ENCODE results near the gene ALDH1L2.
"Not testable (repeated sequence)": the region's sequence is repeated elsewhere in the genome, so short reads cannot be mapped to it uniquely, and the experiment has no call there.

ALDH1L2 gene

GRCh38 chr12:105030820-105031807 lies 53.1 kb downstream of the ALDH1L2 start:
- DNase-seq, result no peak

DNA sequence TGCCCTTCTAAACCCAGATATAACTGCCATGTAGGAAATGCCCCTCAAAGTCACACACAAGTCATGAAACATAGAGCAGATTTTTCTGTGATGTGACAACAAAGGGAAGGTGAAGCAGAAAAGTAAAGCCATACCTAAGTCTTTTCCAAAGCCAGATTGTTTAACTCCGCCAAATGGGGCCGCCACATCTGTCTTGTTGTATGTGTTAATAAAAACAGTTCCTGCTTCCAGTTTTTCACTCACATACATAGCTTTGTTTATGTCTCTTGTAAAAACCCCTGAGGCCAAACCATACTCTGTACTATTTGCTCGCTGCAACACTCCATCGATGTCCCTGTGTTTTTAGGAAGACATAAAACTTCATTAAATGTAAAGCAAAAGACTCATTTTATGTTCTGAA lies 57.8 kb downstream of the ALDH1L2 start:
- no peak for DNase-seq

DNA sequence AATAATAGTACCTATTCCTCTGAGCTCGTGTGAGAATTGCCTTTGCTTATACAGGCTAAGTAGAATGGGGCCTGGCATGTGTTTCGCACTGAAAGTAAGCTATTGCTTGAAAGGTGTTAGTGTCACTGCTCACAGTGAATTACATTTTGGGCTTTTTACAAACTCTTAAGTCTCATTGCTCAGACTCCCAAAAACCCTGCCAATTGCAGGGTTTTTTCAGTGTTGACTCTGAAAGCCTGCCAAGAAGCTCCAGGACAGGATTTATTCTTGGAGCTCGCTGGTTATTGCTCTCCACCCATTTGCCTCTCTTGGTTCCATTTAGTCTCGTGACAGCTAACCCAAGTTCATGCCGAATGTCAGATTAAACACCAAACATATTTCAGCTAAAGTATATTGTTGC lies 58.4 kb downstream of the ALDH1L2 start:
- DNase-seq, result no peak

- no peak for DNase-seq
Measured at GRCh38 chr12:105024928-105025327, 59.3 kb downstream of the ALDH1L2 start.

DNA sequence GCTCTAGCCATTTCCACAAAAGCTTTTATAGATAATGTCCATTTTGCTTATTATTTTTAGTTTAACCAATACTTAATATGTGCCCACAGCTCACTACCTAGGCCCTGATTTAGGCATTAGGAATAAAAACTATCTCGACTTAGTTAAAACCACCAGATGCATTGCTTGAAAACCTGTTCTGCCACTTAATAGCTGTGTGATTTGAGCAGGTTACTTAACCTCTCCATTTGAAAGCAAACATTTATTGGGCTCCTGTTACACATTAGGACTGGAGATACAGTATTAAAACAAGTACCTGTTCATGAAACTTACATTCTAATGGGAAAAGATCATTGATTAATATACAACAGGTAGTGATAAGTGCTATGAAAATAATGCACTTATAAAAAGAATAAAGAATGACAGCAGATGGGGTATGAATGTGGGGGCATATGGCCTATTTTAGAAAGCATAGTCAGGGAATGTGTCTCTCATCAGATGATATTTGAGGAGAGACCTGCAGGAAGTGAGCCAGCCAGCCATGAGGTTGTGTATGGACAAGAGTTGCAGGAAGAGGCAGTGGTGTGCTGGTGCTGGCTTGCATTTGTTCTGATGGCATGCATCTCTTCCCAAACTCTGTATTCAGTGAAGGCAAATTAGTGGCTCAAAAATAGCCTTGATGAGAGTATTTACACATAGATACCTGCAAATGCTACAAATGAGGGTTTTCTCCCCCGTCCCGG lies 63.9 kb downstream of the ALDH1L2 start:
- no peak for DNase-seq

- DNase-seq, result no peak
Measured at GRCh38 chr12:105018776-105019175, 65.5 kb downstream of the ALDH1L2 start.

DNA sequence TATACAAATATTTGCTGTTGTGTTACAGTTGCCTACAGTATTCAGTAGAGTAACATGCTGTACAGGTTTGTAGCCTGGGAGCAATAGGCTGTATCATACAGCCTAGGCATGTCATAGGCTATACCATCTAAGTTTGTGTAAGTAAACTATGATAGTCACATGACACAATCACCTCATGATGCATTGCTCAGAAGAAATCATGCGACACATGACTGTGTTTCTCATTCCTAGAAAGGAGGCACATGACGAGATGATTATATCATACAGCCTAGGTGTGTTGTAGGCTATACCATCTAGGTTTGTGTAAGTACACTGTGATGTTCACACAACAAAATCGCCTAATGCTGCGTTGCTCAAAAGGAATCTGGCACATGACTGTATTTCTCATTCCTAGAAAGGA lies 66.2 kb downstream of the ALDH1L2 start:
- no peak for DNase-seq

DNA sequence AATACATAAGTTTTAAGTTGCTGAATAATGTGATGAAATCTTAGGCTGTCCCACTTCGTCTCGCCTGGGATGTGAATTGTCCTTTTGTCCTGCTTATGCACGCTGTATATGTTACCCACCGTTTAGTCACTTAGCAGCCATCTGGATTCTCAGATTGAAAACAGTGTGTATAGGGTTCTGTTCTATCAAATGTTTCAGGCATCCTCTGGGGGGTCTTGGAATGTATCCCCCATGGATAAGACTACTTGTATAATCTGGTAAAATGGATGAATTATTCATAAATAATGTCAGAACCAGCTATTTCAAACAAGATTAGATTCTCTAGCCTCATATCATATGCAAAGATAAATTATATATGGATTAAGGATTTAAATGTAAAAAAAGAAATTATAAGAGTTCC lies 68.7 kb downstream of the ALDH1L2 start:
- DNase-seq, result no peak

DNA sequence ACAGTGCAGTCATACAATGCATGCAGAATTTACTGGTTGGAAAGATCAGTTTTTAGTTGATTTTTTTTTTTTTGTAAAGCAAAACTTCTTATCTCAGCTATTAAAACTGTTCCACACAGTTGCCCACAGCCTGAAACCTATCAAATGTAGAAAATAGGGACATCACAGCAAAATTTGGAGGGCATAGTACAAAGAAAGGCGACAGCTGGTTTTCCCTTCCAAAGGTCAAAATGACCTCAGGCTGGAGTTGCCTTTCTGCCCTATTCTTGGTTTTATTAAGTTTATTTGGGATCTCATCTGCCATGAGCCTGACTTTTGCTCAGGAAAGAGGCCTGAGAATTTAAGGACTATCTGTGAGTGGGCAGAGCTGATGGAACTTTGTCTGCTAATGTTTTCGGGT lies 69.7 kb downstream of the ALDH1L2 start:
- DNase-seq, result no peak

- DNase-seq, result peak; percentile 72
Measured at GRCh38 chr12:105013892-105014291, 70.4 kb downstream of the ALDH1L2 start.

DNA sequence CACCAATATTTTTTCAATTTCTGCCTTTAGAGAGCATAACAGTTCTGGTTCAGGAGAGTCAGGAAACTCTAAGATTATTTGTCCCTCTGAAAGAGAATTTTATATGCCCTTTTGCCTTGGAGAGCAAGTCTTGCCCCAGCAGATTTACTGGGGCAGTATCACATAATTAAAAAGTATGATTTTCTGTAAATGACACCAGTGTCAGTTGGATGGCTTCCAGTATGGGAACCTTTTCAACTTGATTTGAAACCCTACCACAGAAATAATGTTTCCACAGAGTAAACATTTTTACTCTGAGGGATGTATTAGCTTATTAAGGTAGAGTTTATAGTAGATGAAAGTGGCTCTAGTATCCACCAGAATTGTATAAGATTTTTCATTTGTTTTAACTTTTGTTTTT lies 82.8 kb downstream of the ALDH1L2 start:
- no peak for DNase-seq

DNA sequence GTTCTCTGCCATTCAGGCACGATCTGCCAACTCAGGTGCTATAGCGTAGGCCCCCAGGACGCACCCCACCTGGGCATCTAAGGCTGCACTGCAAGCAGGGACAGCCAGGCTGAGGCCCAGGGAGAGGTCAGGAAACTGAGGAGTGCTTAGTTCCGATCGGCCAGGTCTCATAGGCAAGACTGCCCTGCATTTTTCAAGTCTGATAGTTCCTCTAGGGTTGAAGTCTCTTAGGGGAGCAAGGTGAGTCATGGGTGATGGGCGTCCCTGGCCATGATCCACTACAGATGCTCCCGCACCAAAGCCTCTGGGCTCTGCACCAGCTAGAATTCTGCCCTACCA lies 84.9 kb downstream of the ALDH1L2 start:
- no peak for DNase-seq

DNA sequence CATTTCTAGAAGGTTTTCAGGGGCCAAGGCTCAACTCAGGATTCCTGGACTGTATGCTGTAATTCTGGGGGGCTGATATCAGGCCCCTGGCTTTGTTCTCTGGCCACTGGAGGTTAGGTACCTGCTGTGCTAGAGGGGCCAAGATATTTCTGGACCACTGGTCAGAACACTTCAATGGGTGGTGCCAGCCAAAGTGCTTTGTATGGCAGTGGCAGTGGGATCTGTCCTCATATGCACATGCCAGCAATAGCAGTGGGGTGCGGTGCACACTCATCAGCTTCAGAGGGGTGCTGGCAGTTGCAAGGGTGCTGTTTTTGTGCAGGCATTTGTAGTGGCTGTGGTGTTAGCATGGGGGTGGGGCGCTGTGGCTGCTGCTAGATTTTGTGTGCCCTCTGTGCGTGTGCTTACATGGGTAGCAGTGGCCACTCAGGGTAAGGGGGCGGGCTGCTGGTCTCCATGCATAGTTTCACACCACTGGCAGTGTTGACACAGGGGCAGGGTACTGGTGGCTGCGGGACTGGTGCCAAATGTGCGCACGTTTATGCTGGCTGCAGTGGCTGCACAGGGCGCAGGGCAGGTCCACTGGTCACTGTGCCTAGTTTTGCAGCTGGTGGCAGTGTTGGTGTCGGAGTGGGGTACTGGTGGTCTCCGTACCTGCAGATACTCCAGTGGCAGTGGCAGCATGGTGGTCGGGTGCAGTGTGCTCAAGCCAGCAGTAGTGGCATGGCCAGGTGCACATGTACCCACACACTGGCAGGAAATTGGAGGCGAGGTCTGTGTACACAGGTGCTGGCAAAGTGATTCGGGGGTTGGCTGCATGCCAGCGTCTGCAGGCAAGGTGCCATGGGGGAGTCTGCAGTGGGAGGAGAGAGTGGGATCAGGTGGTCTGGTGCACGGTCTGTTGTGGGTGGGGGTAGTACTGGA lies 85.6 kb downstream of the ALDH1L2 start:
- DNase-seq, result no peak

DNA sequence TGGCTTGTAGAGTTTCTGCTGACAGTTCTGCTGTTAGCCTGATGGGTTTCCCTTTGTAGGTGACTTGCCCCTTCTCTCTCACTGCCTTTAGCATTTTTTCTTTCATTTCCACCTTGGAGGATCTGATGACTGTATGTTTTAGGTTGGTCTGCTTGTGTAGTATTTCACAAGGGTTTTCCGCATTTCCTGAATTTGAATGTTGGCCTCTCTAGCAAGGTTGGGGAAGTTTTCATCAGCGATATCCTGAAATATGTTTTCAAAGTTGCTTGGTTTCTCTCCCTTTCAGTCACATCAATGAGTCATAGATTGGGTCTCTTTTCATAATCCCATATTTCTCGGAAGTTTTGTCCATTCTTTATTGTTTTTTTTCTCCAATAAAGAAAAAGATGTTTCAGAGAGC lies 86.7 kb downstream of the ALDH1L2 start:
- no peak for DNase-seq

- DNase-seq, result no peak
Measured at GRCh38 chr12:104994336-104994735, 89.9 kb downstream of the ALDH1L2 start.

DNA sequence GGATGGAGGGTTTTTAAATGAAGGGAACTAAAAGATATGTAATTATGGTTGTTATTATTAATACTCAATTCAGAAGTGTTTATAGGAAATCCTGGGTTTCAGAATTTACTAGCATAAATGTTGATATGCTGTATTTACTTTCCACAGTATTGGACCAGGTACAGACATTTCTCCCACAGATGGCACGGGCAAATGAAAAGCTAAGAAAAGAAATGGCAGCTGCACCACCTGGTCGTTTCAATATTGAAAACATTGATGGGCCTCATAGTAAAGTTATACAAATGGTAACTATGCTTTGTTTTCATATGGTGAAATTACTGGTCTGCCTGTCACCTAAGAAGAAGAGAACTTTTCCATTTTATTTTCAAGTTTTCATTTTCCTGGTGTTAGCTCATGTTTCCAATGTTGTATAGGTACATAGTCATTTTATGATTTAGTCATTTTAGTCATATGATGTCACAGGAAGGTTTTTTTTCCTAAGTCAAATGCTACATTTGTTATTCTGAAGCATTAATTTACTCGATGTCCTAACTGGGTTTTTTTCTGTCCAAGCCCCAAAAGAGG lies 92.6 kb downstream of the ALDH1L2 start:
- DNase-seq, result no peak

DNA sequence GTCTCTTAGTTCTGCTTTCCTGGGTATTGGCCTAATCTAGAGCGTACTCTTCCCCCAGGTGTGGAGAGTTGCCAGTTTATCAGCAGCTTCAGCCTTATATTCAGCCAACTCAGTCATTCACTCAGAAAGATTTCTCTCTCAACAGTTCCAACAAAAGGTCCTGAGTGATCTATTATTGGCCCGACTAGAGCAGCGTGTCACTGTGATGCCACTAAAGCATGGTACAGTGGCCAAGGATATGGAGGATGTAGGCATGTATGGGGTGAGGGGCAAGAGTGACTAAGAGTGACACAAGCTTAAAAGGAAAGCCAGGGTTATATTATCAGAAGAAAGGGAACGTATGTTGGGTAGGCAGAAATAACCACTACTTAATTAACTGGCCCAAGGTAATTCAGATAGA lies 93.3 kb downstream of the ALDH1L2 start:
- no peak for DNase-seq

DNA sequence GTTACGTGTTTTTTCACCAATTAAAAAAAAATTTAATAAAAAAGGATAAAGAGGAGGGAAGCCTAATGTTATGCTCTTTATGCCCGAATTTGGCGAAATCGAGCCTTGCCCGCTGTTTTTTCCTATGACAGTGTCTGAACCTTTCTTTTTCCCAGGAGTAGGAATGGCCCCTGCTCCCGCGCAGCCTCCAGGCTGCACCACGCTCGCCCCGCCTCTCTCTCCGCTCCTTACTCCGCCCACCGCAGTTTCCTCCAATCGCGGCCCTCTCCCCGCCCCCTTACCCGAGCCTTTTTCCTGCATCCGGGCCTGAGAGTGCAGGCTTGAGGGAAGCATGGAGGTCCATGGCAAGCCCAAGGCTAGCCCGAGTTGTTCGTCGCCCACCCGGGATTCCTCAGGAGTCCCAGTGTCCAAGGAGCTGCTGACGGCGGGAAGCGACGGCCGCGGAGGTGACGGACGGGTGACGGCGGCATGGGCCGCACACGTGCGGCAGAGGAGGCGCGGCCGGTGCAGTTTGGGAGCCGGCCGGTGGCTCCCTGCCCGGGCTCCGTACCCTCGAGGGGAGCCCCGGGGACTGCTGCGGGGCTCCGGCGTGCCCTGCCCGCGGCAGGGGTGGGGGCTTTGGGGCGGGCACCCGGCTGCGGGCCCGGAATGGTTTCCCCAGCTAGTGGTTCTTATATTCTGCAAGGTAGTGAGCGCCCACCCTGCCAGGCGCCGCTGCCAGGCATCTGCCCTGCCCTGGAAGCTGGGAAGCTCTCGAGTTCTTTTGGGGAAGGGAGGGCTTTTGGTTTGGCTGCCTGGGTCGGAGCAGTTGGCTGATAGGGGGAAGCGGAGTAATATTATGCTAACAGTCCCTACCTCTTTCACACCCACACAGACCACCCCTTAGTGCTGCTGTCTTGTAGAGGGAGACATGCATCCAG lies 98.0 kb downstream of the ALDH1L2 start, which contains the start of gene NOPCHAP1:
Gene NOPCHAP1 (plus strand): TSS at position 295 of the 920 bp plus-strand sequence. CDS start 37 bp downstream, at position 332.
- DNase-seq, result peak; percentile 90

DNA sequence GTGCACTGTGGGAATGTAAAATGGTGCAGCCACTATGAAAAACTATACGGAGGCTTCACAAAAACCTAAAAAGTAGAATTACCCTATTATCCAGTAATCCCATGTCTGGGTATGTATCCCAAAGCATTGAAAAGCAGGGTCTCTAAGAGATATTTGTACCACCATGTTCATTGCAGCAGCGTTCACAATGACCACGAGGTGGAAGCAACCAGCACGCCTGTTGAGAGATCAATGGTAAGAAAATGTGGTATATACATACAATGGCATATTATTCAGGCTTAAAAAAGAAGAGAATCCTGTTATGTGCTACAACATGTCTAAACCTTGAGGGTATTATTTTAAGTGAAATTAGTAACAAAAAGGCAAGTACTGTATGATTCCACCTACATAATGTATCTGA lies 99.1 kb downstream of the ALDH1L2 start:
- no peak for DNase-seq

DNA sequence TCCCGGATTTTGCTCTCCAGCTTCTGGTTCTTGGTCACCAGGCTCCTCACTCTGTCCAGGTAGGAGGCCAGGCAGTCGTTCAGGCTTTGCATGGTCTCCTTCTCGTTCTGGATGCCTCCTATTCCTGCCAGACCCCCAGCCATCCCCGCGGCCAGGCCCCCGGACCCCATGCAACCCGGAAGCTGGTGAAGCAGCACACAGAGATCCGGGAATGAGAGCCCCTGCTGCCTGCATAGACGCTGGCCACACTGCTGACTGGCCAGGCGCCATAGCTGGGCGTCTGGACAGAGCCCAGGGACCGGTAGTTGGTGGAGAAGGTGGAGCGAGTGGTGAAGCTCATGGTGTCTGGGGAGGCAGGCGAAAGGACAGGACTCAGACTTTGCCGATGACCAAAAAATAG lies 106.6 kb downstream of the ALDH1L2 start:
- DNase-seq, result not testable (repeated sequence)

GRCh38 chr12:104976703-104977102 lies 107.6 kb downstream of the ALDH1L2 start:
- no peak for DNase-seq
